HEK293 (cell line): Measurements from ENCODE around the gene MGMT.

Source experiments
- CTCF ChIA-PET: fragments of 350-600 bp; formaldehyde crosslinking; extraction: SDS; loops from one replicate; lab custom pipeline; 2021; ENCODE audit warnings: antibody characterized with exemption; lab: Yijun Ruan, JAX
- POLR2A ChIA-PET: fragments of 300-600 bp; formaldehyde crosslinking; extraction: SDS; loops from one replicate; lab custom pipeline; 2020; ENCODE audit warnings: antibody characterized with exemption, inconsistent platforms; lab: Yijun Ruan, JAX
- H3K27ac ChIP-seq: fragments of 200-500 bp; sonication (Bioruptor generic); 2 replicates; pipeline ENCODE4 v1.5.1; 2014; ENCODE audit warnings: low read depth, low read length, control low read depth, inconsistent platforms; ENCODE audit errors: extremely low read depth
- H3K36me3 ChIP-seq, 2 experiments: fragments of 200-500 bp in 1 of 2; sonication (Bioruptor generic) in 1 of 2; 1 replicate in 1 of 2; 2 replicates in 1 of 2; pipeline ENCODE4 v1.5.1; 2014 to 2017; ENCODE audit warnings: inconsistent platforms in 2 of 2, low read length in 2 of 2; ENCODE audit not compliant: control insufficient read depth in 2 of 2, insufficient read depth in 1 of 2
- H3K4me1 ChIP-seq: fragments of 200-500 bp; sonication (Bioruptor generic); 2 replicates; pipeline ENCODE4 v1.5.1; 2014; ENCODE audit warnings: mild to moderate bottlenecking, low read length, inconsistent platforms; ENCODE audit not compliant: control insufficient read depth, insufficient read depth
- H3K4me3 ChIP-seq: 2 replicates; pipeline ENCODE4 v1.5.1; 2011; ENCODE audit warnings: low read depth, mild to moderate bottlenecking, control low read depth, low read length, moderate library complexity
- H3K9me3 ChIP-seq: fragments of 200-500 bp; sonication (Bioruptor generic); 2 replicates; pipeline ENCODE4 v1.5.1; 2014; ENCODE audit warnings: low read depth, low read length, inconsistent platforms; ENCODE audit not compliant: control insufficient read depth, insufficient read depth
- CTCF ChIP-seq: fragments of 450-650 bp; formaldehyde crosslinking; IDR thresholded peaks from 2 replicates; pipeline ENCODE4 v1.5.1; 2016; ENCODE audit warnings: missing biosample characterization, missing genetic modification characterization
- ELK4 ChIP-seq: IDR thresholded peaks from 2 replicates; pipeline ENCODE4 v1.6.1; 2011; ENCODE audit warnings: mild to moderate bottlenecking, low read depth, low read length, borderline replicate concordance
- HOXC10 ChIP-seq: sonication (generic); formaldehyde crosslinking; IDR thresholded peaks from 2 replicates; pipeline ENCODE4 v1.8.1; 2023; ENCODE audit warnings: mild to moderate bottlenecking, missing genetic modification reagents
- KLF17 ChIP-seq: fragments of 450-650 bp; formaldehyde crosslinking; IDR thresholded peaks from 2 replicates; pipeline ENCODE4 v1.5.1; 2016; ENCODE audit warnings: missing biosample characterization, missing genetic modification characterization
- KLF7 ChIP-seq: fragments of 450-650 bp; formaldehyde crosslinking; IDR thresholded peaks from 2 replicates; pipeline ENCODE4 v1.5.1; 2016; ENCODE audit warnings: missing biosample characterization, missing genetic modification characterization, borderline replicate concordance
- ZBTB8A ChIP-seq: fragments of 450-650 bp; formaldehyde crosslinking; IDR thresholded peaks from 2 replicates; pipeline ENCODE4 v1.5.1; 2016; ENCODE audit warnings: missing biosample characterization, missing genetic modification characterization
- ZFP3 ChIP-seq: fragments of 450-650 bp; formaldehyde crosslinking; IDR thresholded peaks from 2 replicates; pipeline ENCODE4 v1.5.1; 2016; ENCODE audit warnings: low read depth, missing biosample characterization, missing genetic modification characterization
- ZNF18 ChIP-seq: fragments of 450-650 bp; formaldehyde crosslinking; IDR thresholded peaks from 2 replicates; pipeline ENCODE4 v1.5.1; 2016; ENCODE audit warnings: missing biosample characterization, missing genetic modification characterization
- ZNF202 ChIP-seq: fragments of 450-650 bp; formaldehyde crosslinking; IDR thresholded peaks from 2 replicates; pipeline ENCODE4 v1.5.1; 2016; ENCODE audit warnings: missing biosample characterization, missing genetic modification characterization, borderline replicate concordance
- ZNF350 ChIP-seq: fragments of 450-650 bp; formaldehyde crosslinking; IDR thresholded peaks from 2 replicates; pipeline ENCODE4 v1.5.0; 2017; ENCODE audit warnings: missing biosample characterization, mild to moderate bottlenecking, missing genetic modification characterization
- ZNF354C ChIP-seq: fragments of 450-650 bp; formaldehyde crosslinking; IDR thresholded peaks from 2 replicates; pipeline ENCODE4 v1.5.1; 2016; ENCODE audit warnings: missing biosample characterization, missing genetic modification characterization, low read depth, borderline replicate concordance
- ZNF530 ChIP-seq: fragments of 450-650 bp; formaldehyde crosslinking; IDR thresholded peaks from 2 replicates; pipeline ENCODE4 v1.5.1; 2016; ENCODE audit warnings: low read depth, missing biosample characterization, missing genetic modification characterization
- ZNF544 ChIP-seq: fragments of 450-650 bp; formaldehyde crosslinking; IDR thresholded peaks from 2 replicates; pipeline ENCODE4 v1.5.0; 2017; ENCODE audit warnings: missing biosample characterization, missing genetic modification characterization
- ZNF580 ChIP-seq: fragments of 450-650 bp; formaldehyde crosslinking; IDR thresholded peaks from 2 replicates; pipeline ENCODE4 v1.5.1; 2016; ENCODE audit warnings: missing biosample characterization, missing genetic modification characterization
- ZNF623 ChIP-seq: fragments of 450-650 bp; formaldehyde crosslinking; IDR thresholded peaks from 2 replicates; pipeline ENCODE4 v1.5.1; 2016; ENCODE audit warnings: missing biosample characterization, missing genetic modification characterization
- ZNF670 ChIP-seq: fragments of 450-650 bp; formaldehyde crosslinking; IDR thresholded peaks from 2 replicates; pipeline ENCODE4 v1.5.1; 2016; ENCODE audit warnings: missing biosample characterization, missing genetic modification characterization, low read depth
- ZNF692 ChIP-seq: fragments of 450-650 bp; formaldehyde crosslinking; IDR thresholded peaks from 2 replicates; pipeline ENCODE4 v1.5.1; 2016; ENCODE audit warnings: missing biosample characterization, missing genetic modification characterization
- ZNF747 ChIP-seq: fragments of 450-650 bp; formaldehyde crosslinking; IDR thresholded peaks from 2 replicates; pipeline ENCODE4 v1.5.1; 2016; ENCODE audit warnings: missing biosample characterization, missing genetic modification characterization
- ZNF785 ChIP-seq: fragments of 450-650 bp; formaldehyde crosslinking; IDR thresholded peaks from 2 replicates; pipeline ENCODE4 v1.5.1; 2016; ENCODE audit warnings: missing biosample characterization, missing genetic modification characterization

MGMT gene

GRCh38 chr10:129741280-129741977 is 274.4 kb downstream of the MGMT start:
- H3K9me3 ChIP-seq, result no peaks in the 10 kb centered on the region
- H3K36me3 ChIP-seq, result no peaks in the 10 kb centered on the region
- POLR2A ChIA-PET, result no interaction called here
- CTCF ChIA-PET, result no interaction called here
- TF ChIP-seq ELK4 (no peak), ZNF623 (tag by site-specific recombination) (no peak), KLF17 (tag by site-specific recombination) (no peak), CTCF (tag by site-specific recombination) (no peak), ZNF785 (no peak), ZBTB8A (no peak), ZNF354C (tag by site-specific recombination) (no peak), ZFP3 (tag by site-specific recombination) (no peak), ZNF747 (tag by site-specific recombination) (no peak), KLF7 (no peak), ZNF350 (no peak), ZNF670 (tag by site-specific recombination) (no peak), ZNF580 (tag by site-specific recombination) (no peak), ZNF544 (tag by site-specific recombination) (no peak)
- no peaks in the 10 kb centered on the region for H3K4me1 ChIP-seq
- no peak overlapping the region for H3K27ac ChIP-seq
- no peak overlapping the region for H3K4me3 ChIP-seq

GRCh38 chr10:129741978-129742741 is 275.1 kb downstream of the MGMT start:
- ChIA-PET CTCF (no interaction called here), POLR2A (no interaction called here)
- H3K36me3 ChIP-seq, result no peaks in the 10 kb centered on the region
- H3K9me3 ChIP-seq, result no peaks in the 10 kb centered on the region
- H3K4me1 ChIP-seq, result no peaks in the 10 kb centered on the region
- no peak overlapping the region for H3K4me3 ChIP-seq
- no peak for TF ChIP-seq ZNF623 (tag by site-specific recombination)
- no peak for TF ChIP-seq ZNF18 (tag by site-specific recombination)
- no peak for TF ChIP-seq ZNF692 (tag by site-specific recombination)
- TF ChIP-seq ZNF530 (tag by site-specific recombination), result no peak
- TF ChIP-seq HOXC10, result no peak
- no peak for TF ChIP-seq ZNF202
- no peak overlapping the region for H3K27ac ChIP-seq
